ENCODE results near the gene PRKCE.

GRCh38 chr2:46066601-46067000 lies 415.1 kb downstream of the PRKCE start:
- TF ChIP-seq CBX5 (IDR thresholded peaks at IDR 0.05; ENCODE audit: low read depth, low read length) (no peak), CREB1 (IDR thresholded peaks at IDR 0.05) (no peak), CHD2 (IDR thresholded peaks at IDR 0.05; ENCODE audit: low read length) (no peak), TBP (IDR thresholded peaks at IDR 0.05; ENCODE audit: low read depth, low read length) (no peak), EP300 (IDR thresholded peaks at IDR 0.05; ENCODE audit: borderline replicate concordance in 1 of 2, low read depth in 2 of 2, low read length in 2 of 2) (no peak), EZH2 (IDR thresholded peaks at IDR 0.05; ENCODE audit: low read depth, low read length, severe bottlenecking) (no peak)
